IMR-90 (cell line): ENCODE measurements around the gene RNPEPL1.

Experiments used
- BHLHE40 ChIP-seq: fragments of 150-350 bp; IDR thresholded peaks from 2 replicates; pipeline ENCODE4 v1.6.1; 2016; ENCODE audit warnings: mild to moderate bottlenecking, low read depth, low read length
- CEBPB ChIP-seq: IDR thresholded peaks from 2 replicates; pipeline ENCODE4 v1.6.1; 2012; ENCODE audit warnings: low read depth, low read length, improper control_type of control experiment
- CHD1 ChIP-seq: IDR thresholded peaks from 2 replicates; pipeline ENCODE4 v1.6.1; 2012; ENCODE audit warnings: low read depth, low read length, improper control_type of control experiment
- CTCF ChIP-seq: conservative IDR thresholded peaks from 2 replicates; pipeline ENCODE4 v1.5.1; 2012; ENCODE audit warnings: mild to moderate bottlenecking, low read depth, low read length, improper control_type of control experiment
- ELK1 ChIP-seq: fragments of 150-350 bp; IDR thresholded peaks from 2 replicates; pipeline ENCODE4 v1.6.1; 2016; ENCODE audit warnings: low read depth, mild to moderate bottlenecking, low read length, moderate library complexity, borderline replicate concordance
- FOS ChIP-seq: fragments of 150-350 bp; IDR thresholded peaks from 2 replicates; pipeline ENCODE4 v1.6.1; 2016; ENCODE audit warnings: low read depth, low read length
- MAFK ChIP-seq: IDR thresholded peaks from 2 replicates; pipeline ENCODE4 v1.6.1; 2012; ENCODE audit warnings: low read depth, low read length, improper control_type of control experiment
- MAZ ChIP-seq: IDR thresholded peaks from 2 replicates; pipeline ENCODE4 v1.6.1; 2012; ENCODE audit warnings: low read depth, mild to moderate bottlenecking, low read length, improper control_type of control experiment, moderate library complexity, borderline replicate concordance
- POLR2A ChIP-seq: IDR thresholded peaks from 2 replicates; pipeline ENCODE4 v1.6.1; 2012; ENCODE audit warnings: mild to moderate bottlenecking, low read depth, low read length
- RAD21 ChIP-seq: IDR thresholded peaks from 2 replicates; pipeline ENCODE4 v1.6.1; 2012; ENCODE audit warnings: low read length, improper control_type of control experiment
- RFX5 ChIP-seq: IDR thresholded peaks from 2 replicates; pipeline ENCODE4 v1.8.0; 2012; ENCODE audit warnings: low read depth, mild to moderate bottlenecking, low read length, moderate library complexity
- USF2 ChIP-seq: fragments of 150-350 bp; IDR thresholded peaks from 2 replicates; pipeline ENCODE4 v1.6.1; 2017; ENCODE audit warnings: mild to moderate bottlenecking, antibody characterized with exemption, low read length, low read depth

- TF ChIP-seq RFX5 (no peak), CTCF (no peak), FOS (no peak), POLR2A (no peak), RAD21 (no peak), CEBPB (no peak), BHLHE40 (no peak), USF2 (no peak; the same call in 1 of the 2 replicates), CHD1 (no peak), MAZ (no peak), MAFK (no peak), ELK1 (no peak)
These were observed 18.9 kb downstream of the RNPEPL1 start for GRCh38 chr2:240586919-240587800.
